Measurements from ENCODE around the gene PLXNB3. TPM values are rescaled to one million over a fixed set of nuclear protein-coding genes. Genes with fewer than 3 reads are reported as not detected.

Gene PLXNB3
- total and polyA plus RNA-seq, 2 of the 13 experiments (the other 11 are each of a cell fraction or from before 2014, with no cell fraction given) = 3.0 to 6.9 TPM

DNA sequence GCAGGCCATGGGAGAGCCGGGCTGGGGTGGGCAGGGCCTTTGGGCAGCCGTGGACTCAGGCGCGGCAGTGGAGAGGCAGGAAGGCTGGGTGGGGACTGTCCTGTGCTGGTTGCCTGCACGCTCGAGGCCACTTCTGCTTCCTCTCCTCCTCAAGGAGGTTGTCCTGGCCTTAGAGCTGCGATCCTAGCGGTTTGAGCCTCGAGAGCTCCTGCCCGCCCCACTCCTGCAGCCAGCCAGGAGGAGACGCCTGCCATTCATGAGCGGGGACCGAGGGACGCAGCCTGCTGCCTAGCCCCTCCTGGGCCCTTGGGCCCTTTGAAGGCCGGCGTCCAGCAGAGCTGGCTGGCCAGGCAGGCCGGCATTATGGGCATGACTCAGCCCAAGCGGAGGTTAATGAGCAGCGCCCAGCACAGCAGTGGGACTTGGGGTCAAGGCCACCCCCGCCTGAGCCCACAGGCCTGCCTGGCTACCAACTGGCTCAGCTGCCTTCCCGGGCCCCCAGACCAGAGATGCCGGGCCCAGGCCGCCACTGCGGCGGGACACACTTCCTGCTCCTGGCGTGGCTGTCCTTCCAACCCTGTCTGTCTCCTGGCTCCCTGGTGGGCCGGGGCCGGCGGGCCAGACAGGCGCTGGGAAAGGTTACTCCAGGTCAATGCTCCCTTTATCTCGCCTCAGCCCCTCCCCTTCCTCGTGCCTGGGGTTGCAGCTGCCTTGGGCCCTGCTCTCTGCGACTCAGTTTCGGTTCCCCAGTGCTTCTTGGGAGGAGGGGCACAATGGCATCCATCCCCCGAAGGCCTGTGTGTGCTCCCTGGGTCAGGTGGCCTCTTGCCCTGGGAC lies 37.5 kb upstream of the PLXNB3 start (continued):
- TF ChIP-seq, protein P1, sequence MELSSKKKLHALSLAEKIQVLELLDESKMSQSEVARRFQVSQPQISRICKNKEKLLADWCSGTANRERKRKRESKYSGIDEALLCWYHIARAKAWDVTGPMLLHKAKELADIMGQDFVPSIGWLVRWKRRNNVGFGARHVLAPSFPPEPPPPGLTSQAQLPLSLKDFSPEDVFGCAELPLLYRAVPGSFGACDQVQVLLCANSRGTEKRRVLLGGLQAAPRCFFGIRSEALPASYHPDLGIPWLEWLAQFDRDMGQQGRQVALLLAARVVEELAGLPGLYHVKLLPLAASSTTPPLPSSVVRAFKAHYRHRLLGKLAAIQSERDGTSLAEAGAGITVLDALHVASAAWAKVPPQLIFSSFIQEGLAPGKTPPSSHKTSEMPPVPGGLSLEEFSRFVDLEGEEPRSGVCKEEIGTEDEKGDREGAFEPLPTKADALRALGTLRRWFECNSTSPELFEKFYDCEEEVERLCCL (CRISPR knock-in tag; IDR thresholded peaks at IDR 0.05; ENCODE audit: borderline replicate concordance) = no peak
- TF ChIP-seq, protein P2, sequence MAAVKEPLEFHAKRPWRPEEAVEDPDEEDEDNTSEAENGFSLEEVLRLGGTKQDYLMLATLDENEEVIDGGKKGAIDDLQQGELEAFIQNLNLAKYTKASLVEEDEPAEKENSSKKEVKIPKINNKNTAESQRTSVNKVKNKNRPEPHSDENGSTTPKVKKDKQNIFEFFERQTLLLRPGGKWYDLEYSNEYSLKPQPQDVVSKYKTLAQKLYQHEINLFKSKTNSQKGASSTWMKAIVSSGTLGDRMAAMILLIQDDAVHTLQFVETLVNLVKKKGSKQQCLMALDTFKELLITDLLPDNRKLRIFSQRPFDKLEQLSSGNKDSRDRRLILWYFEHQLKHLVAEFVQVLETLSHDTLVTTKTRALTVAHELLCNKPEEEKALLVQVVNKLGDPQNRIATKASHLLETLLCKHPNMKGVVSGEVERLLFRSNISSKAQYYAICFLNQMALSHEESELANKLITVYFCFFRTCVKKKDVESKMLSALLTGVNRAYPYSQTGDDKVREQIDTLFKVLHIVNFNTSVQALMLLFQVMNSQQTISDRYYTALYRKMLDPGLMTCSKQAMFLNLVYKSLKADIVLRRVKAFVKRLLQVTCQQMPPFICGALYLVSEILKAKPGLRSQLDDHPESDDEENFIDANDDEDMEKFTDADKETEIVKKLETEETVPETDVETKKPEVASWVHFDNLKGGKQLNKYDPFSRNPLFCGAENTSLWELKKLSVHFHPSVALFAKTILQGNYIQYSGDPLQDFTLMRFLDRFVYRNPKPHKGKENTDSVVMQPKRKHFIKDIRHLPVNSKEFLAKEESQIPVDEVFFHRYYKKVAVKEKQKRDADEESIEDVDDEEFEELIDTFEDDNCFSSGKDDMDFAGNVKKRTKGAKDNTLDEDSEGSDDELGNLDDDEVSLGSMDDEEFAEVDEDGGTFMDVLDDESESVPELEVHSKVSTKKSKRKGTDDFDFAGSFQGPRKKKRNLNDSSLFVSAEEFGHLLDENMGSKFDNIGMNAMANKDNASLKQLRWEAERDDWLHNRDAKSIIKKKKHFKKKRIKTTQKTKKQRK (IDR thresholded peaks at IDR 0.05; ENCODE audit: low read length) = no peak
- TF ChIP-seq RARG (CRISPR knock-in tag; IDR thresholded peaks at IDR 0.05; ENCODE audit: low read depth) = no peak
- no peak for TF ChIP-seq DNMT3B (CRISPR knock-in tag; conservative IDR thresholded peaks at IDR 0.05)
- no peak for TF ChIP-seq ZNF24 (IDR thresholded peaks at IDR 0.05)
- TF ChIP-seq ZMAT3 (CRISPR knock-in tag; conservative IDR thresholded peaks at IDR 0.05) = no peak
- TF ChIP-seq ZNF263 (CRISPR knock-in tag; IDR thresholded peaks at IDR 0.05) = peak; percentile 59; the same call in 1 of the 2 replicates
- 0 out of 2 replicates have a peak, but pooled peaks have one; percentile 66 for TF ChIP-seq ERF (CRISPR knock-in tag; IDR thresholded peaks at IDR 0.05)
- no peak for TF ChIP-seq SMARCE1 (IDR thresholded peaks at IDR 0.05; ENCODE audit: borderline replicate concordance)
- TF ChIP-seq ZNF563 (CRISPR knock-in tag; IDR thresholded peaks at IDR 0.05) = no peak; the same call in 1 of the 2 replicates
- peak; percentile 60; the same call in 1 of the 2 replicates for TF ChIP-seq HNRNPL (IDR thresholded peaks at IDR 0.05; ENCODE audit: low read depth, low read length)
- TF ChIP-seq CBX2 (IDR thresholded peaks at IDR 0.05; ENCODE audit: low read depth, low read length) = no peak
- TF ChIP-seq CBX2 (CRISPR knock-in tag; IDR thresholded peaks at IDR 0.05; ENCODE audit: low read depth) = no peak
- TF ChIP-seq RAD21 (CRISPR knock-in tag; IDR thresholded peaks at IDR 0.05) = 0 out of 2 replicates have a peak, but pooled peaks have one; percentile 44
- TF ChIP-seq, protein P3, sequence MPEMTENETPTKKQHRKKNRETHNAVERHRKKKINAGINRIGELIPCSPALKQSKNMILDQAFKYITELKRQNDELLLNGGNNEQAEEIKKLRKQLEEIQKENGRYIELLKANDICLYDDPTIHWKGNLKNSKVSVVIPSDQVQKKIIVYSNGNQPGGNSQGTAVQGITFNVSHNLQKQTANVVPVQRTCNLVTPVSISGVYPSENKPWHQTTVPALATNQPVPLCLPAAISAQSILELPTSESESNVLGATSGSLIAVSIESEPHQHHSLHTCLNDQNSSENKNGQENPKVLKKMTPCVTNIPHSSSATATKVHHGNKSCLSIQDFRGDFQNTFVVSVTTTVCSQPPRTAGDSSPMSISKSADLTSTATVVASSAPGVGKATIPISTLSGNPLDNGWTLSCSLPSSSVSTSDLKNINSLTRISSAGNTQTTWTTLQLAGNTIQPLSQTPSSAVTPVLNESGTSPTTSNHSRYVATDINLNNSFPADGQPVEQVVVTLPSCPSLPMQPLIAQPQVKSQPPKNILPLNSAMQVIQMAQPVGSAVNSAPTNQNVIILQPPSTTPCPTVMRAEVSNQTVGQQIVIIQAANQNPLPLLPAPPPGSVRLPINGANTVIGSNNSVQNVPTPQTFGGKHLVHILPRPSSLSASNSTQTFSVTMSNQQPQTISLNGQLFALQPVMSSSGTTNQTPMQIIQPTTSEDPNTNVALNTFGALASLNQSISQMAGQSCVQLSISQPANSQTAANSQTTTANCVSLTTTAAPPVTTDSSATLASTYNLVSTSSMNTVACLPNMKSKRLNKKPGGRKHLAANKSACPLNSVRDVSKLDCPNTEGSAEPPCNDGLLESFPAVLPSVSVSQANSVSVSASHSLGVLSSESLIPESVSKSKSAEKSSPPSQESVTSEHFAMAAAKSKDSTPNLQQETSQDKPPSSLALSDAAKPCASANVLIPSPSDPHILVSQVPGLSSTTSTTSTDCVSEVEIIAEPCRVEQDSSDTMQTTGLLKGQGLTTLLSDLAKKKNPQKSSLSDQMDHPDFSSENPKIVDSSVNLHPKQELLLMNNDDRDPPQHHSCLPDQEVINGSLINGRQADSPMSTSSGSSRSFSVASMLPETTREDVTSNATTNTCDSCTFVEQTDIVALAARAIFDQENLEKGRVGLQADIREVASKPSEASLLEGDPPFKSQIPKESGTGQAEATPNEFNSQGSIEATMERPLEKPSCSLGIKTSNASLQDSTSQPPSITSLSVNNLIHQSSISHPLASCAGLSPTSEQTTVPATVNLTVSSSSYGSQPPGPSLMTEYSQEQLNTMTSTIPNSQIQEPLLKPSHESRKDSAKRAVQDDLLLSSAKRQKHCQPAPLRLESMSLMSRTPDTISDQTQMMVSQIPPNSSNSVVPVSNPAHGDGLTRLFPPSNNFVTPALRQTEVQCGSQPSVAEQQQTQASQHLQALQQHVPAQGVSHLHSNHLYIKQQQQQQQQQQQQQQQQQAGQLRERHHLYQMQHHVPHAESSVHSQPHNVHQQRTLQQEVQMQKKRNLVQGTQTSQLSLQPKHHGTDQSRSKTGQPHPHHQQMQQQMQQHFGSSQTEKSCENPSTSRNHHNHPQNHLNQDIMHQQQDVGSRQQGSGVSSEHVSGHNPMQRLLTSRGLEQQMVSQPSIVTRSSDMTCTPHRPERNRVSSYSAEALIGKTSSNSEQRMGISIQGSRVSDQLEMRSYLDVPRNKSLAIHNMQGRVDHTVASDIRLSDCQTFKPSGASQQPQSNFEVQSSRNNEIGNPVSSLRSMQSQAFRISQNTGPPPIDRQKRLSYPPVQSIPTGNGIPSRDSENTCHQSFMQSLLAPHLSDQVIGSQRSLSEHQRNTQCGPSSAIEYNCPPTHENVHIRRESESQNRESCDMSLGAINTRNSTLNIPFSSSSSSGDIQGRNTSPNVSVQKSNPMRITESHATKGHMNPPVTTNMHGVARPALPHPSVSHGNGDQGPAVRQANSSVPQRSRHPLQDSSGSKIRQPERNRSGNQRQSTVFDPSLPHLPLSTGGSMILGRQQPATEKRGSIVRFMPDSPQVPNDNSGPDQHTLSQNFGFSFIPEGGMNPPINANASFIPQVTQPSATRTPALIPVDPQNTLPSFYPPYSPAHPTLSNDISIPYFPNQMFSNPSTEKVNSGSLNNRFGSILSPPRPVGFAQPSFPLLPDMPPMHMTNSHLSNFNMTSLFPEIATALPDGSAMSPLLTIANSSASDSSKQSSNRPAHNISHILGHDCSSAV (CRISPR knock-in tag; IDR thresholded peaks at IDR 0.05; ENCODE audit: borderline replicate concordance) = no peak
- peak; percentile 33; the same call in 1 of the 2 replicates for TF ChIP-seq GATAD2A (CRISPR knock-in tag; IDR thresholded peaks at IDR 0.05)

Data from HepG2 (cell line).